ENCODE measurements around the gene NDUFB7.
A peak's percentile ranks its signal among the peaks of the same experiment; 100 is the strongest.
"Not testable (repeated sequence)": the region's sequence is repeated elsewhere in the genome, so short reads cannot be mapped to it uniquely, and the experiment has no call there.

Gene NDUFB7

GRCh38 chr19:14553042-14553938 is 18.6 kb downstream of the NDUFB7 start:
- DNase-seq: no peak

GRCh38 chr19:14552006-14552360 is 19.9 kb downstream of the NDUFB7 start:
- DNase-seq: not testable (repeated sequence)

GRCh38 chr19:14551134-14552005 is 20.5 kb downstream of the NDUFB7 start:
- peak; percentile 65 for DNase-seq

GRCh38 chr19:14550201-14550754 is 21.6 kb downstream of the NDUFB7 start:
- no peak for DNase-seq

- no peak for DNase-seq
Observed at GRCh38 chr19:14545716-14546082, 26.2 kb downstream of the NDUFB7 start.

- DNase-seq: no peak
Observed at GRCh38 chr19:14544977-14545715, 26.7 kb downstream of the NDUFB7 start.

GRCh38 chr19:14544047-14544446 is 27.8 kb downstream of the NDUFB7 start:
- no peak for DNase-seq

GRCh38 chr19:14542711-14543328 is 29.0 kb downstream of the NDUFB7 start:
- no peak for DNase-seq

- not testable (repeated sequence) for DNase-seq
Observed at GRCh38 chr19:14541979-14542378, 29.9 kb downstream of the NDUFB7 start.

GRCh38 chr19:14540741-14541525 is 30.9 kb downstream of the NDUFB7 start:
- no peak for DNase-seq

- no peak for DNase-seq
Observed at GRCh38 chr19:14536926-14537692, 34.8 kb downstream of the NDUFB7 start.

GRCh38 chr19:14533450-14533849 is 38.4 kb downstream of the NDUFB7 start:
- no peak for DNase-seq

- no peak for DNase-seq
Observed at GRCh38 chr19:14530506-14530905, 41.4 kb downstream of the NDUFB7 start.

GRCh38 chr19:14530005-14530348 is 41.9 kb downstream of the NDUFB7 start:
- no peak for DNase-seq

- peak; percentile 100 for DNase-seq
Observed at GRCh38 chr19:14529254-14530004, 42.4 kb downstream of the NDUFB7 start, which contains the start of gene TECR. Gene TECR (plus strand): TSS chr19:14529594. CDS start chr19:14529697, 103 bp downstream.

GRCh38 chr19:14528419-14529253 is 43.2 kb downstream of the NDUFB7 start:
- no peak for DNase-seq

GRCh38 chr19:14526423-14526822 is 45.4 kb downstream of the NDUFB7 start:
- no peak for DNase-seq

GRCh38 chr19:14525729-14526128 is 46.1 kb downstream of the NDUFB7 start:
- DNase-seq: no peak

- DNase-seq: no peak
Observed at GRCh38 chr19:14520543-14520942, 51.3 kb downstream of the NDUFB7 start.

Measured in stimulated activated naive CD4-positive, alpha-beta T cell treated with Interleukin-2 at 50 U/mL for 16 hours (primary cell).